HEK293T (cell line): Measurements from ENCODE around the gene TTC7B.
"Not testable (repeated sequence)": the region's sequence is repeated elsewhere in the genome, so short reads cannot be mapped to it uniquely, and the experiment has no call there.

Experiments
- CTBP1 ChIP-seq: fragments of 450-650 bp; IDR thresholded peaks from 2 replicates; pipeline ENCODE4 v1.6.1; 2016; ENCODE audit warnings: borderline replicate concordance
- FOXA1 ChIP-seq: fragments of 450-650 bp; IDR thresholded peaks from 2 replicates; pipeline ENCODE4 v1.6.1; 2016; ENCODE audit warnings: mild to moderate bottlenecking
- FOXK2 ChIP-seq: fragments of 450-650 bp; IDR thresholded peaks from 2 replicates; pipeline ENCODE4 v1.6.1; 2016; ENCODE audit warnings: mild to moderate bottlenecking
- FOXM1 ChIP-seq: fragments of 450-650 bp; IDR thresholded peaks from 2 replicates; pipeline ENCODE4 v1.6.1; 2017; ENCODE audit warnings: mild to moderate bottlenecking, borderline replicate concordance
- NFRKB ChIP-seq: fragments of 450-650 bp; IDR thresholded peaks from 2 replicates; pipeline ENCODE4 v1.6.1; 2016; ENCODE audit warnings: mild to moderate bottlenecking, moderate library complexity
- PKNOX1 ChIP-seq: fragments of 450-650 bp; IDR thresholded peaks from 2 replicates; pipeline ENCODE4 v1.6.1; 2016
- SP1 ChIP-seq: fragments of 450-650 bp; IDR thresholded peaks from 2 replicates; pipeline ENCODE4 v1.6.1; 2017
- SUZ12 ChIP-seq: fragments of 450-650 bp; IDR thresholded peaks from 2 replicates; pipeline ENCODE4 v1.6.1; 2016; ENCODE audit warnings: mild to moderate bottlenecking

GRCh38 chr14:90838531-90838930, 22.3 kb upstream of the TTC7B start:
- TF ChIP-seq NFRKB, FOXK2, SP1, FOXM1, SUZ12, PKNOX1, FOXA1, CTBP1: not testable (repeated sequence)
